Endothelial cell of umbilical vein (primary cell): ENCODE data around the gene SLFN14.

Source experiments
- CTCF ChIP-seq, 2 donors: IDR thresholded peaks; 1 replicate in 1 of 2; 2 replicates in 1 of 2; pipeline ENCODE4 v1.5.1; 2011; ENCODE audit warnings: low read length in 2 of 2, mild to moderate bottlenecking in 2 of 2, moderate library complexity in 2 of 2, control low read depth in 1 of 2, inconsistent platforms in 1 of 2, low read depth in 1 of 2; ENCODE audit not compliant: insufficient read depth in 1 of 2; ENCODE audit errors: extremely low read depth in 1 of 2
- EZH2 ChIP-seq: IDR thresholded peaks from 2 replicates; pipeline ENCODE4 v1.6.1; 2012; ENCODE audit warnings: borderline replicate concordance, low read depth, mild to moderate bottlenecking, moderate library complexity, low read length, inconsistent platforms; ENCODE audit not compliant: severe bottlenecking
- FOS ChIP-seq: IDR thresholded peaks from 2 replicates; pipeline ENCODE4 v1.6.1; 2011; ENCODE audit warnings: mild to moderate bottlenecking, low read length, moderate library complexity, borderline replicate concordance; ENCODE audit not compliant: insufficient read depth
- GATA2 ChIP-seq: IDR thresholded peaks from 2 replicates; pipeline ENCODE4 v1.7.0; 2011; ENCODE audit warnings: low read depth, mild to moderate bottlenecking, moderate library complexity, mixed read lengths, low read length; ENCODE audit not compliant: insufficient read length, insufficient read depth
- JUN ChIP-seq: IDR thresholded peaks from 2 replicates; pipeline ENCODE4 v1.6.1; 2011; ENCODE audit warnings: borderline replicate concordance, low read depth; ENCODE audit not compliant: insufficient read length, insufficient read depth
- MAX ChIP-seq: IDR thresholded peaks from 2 replicates; pipeline ENCODE4 v1.6.1; 2011; ENCODE audit not compliant: insufficient read depth, insufficient read length
- MYC ChIP-seq: IDR thresholded peaks from one replicate; pipeline ENCODE4 v1.6.1; 2011; ENCODE audit warnings: mild to moderate bottlenecking, low read depth, low read length
- POLR2A ChIP-seq: IDR thresholded peaks from 2 replicates; pipeline ENCODE4 v1.6.1; 2012; ENCODE audit warnings: low read depth, mild to moderate bottlenecking, control low read depth, low read length
- POLR2AphosphoS5 ChIP-seq: IDR thresholded peaks from 2 replicates; pipeline ENCODE4 v1.6.1; 2012; ENCODE audit warnings: low read depth, mild to moderate bottlenecking, control low read depth, low read length, moderate library complexity; ENCODE audit not compliant: insufficient read depth

GRCh38 chr17:35514564-35514963 is 46.1 kb downstream of the SLFN14 start:
- no peak for TF ChIP-seq POLR2A
- no peak for TF ChIP-seq POLR2AphosphoS5
- TF ChIP-seq EZH2, result no peak
- no peak for TF ChIP-seq JUN
- no peak for TF ChIP-seq CTCF (IDR thresholded peaks at IDR 0.05; ENCODE audit: extremely low read depth in 1 of 2, insufficient read depth in 1 of 2, low read depth in 1 of 2, low read length in 2 of 2)
- no peak for TF ChIP-seq MYC
- TF ChIP-seq FOS, result no peak
- no peak for TF ChIP-seq MAX
- TF ChIP-seq GATA2, result no peak
